Liver (tissue), 3 donors: ENCODE measurements around the gene ZNF326.

Experiments
- EGR1 ChIP-seq, 2 donors: IDR thresholded peaks; 2 replicates each; pipeline ENCODE4 v1.6.1; 2016 to 2018; ENCODE audit warnings: antibody characterized with exemption in 2 of 2, low read depth in 2 of 2
- JUND ChIP-seq, 2 donors: IDR thresholded peaks; 2 replicates each; pipeline ENCODE4 v1.6.1; 2016; ENCODE audit warnings: antibody characterized with exemption in 2 of 2
- RAD21 ChIP-seq, 2 donors: IDR thresholded peaks; 2 replicates each; pipeline ENCODE4 v1.6.1; 2016; ENCODE audit warnings: antibody characterized with exemption in 2 of 2, mild to moderate bottlenecking in 2 of 2
- RXRA ChIP-seq, 2 donors: IDR thresholded peaks; 2 replicates each; pipeline ENCODE4 v1.6.1; 2017 to 2018; ENCODE audit warnings: antibody characterized with exemption in 2 of 2, mild to moderate bottlenecking in 1 of 2
- SP1 ChIP-seq: IDR thresholded peaks from 2 replicates; pipeline ENCODE4 v1.6.1; 2018; ENCODE audit warnings: antibody characterized with exemption, mild to moderate bottlenecking
- YY1 ChIP-seq: IDR thresholded peaks from 2 replicates; pipeline ENCODE4 v1.6.1; 2016; ENCODE audit warnings: antibody characterized with exemption, mild to moderate bottlenecking
- TF ChIP-seq, protein P1 (sequence below): fragments of 150-350 bp; IDR thresholded peaks from 2 replicates; pipeline ENCODE4 v1.5.1; 2017; ENCODE audit warnings: improper control_type of control experiment, low read depth, low read length; ENCODE audit not compliant: missing input control
- TF ChIP-seq, protein P2 (sequence below): IDR thresholded peaks from 2 replicates; pipeline ENCODE4 v1.6.1; 2016; ENCODE audit warnings: antibody characterized with exemption, mild to moderate bottlenecking
- TF ChIP-seq, protein P3 (sequence below): IDR thresholded peaks from 2 replicates; pipeline ENCODE4 v1.6.1; 2016; ENCODE audit warnings: antibody characterized with exemption
- TF ChIP-seq, protein P4 (sequence below): IDR thresholded peaks from 2 replicates; pipeline ENCODE4 v1.6.1; 2016; ENCODE audit warnings: antibody characterized with exemption
- donor health status: healthy.
- donor health status: healthy.

DNA sequence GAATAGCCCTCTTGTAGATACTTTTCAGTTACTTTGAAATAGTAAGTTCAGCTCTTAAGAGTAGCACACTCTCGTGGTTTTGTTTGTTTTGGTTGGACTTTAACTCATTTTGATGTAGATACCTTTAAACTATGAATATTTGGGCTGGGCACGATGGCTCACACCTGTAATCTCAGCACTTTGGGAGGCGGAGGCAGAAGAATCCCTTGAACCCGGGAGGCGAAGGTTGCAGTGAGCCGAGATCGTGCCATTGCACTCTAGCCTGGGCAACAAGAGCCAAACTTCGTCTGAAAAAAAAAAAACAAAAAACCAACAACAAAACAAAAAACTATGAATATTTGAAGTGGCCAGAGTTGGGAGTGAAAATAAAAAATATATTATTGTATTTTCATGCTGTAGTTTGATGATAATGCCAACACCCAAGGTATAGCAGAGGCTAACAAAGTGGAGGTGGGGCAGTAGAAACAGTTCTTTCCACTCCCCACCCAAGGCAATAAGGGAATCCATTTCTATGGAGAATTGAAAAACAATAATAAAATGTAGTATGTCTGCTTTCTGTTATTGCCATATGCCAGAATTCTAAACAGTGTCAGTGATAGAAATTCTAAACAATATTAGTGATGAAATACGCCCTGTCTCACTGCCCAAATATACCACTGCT lies 1.7 kb downstream of the ZNF326 start:
- TF ChIP-seq, protein P1, sequence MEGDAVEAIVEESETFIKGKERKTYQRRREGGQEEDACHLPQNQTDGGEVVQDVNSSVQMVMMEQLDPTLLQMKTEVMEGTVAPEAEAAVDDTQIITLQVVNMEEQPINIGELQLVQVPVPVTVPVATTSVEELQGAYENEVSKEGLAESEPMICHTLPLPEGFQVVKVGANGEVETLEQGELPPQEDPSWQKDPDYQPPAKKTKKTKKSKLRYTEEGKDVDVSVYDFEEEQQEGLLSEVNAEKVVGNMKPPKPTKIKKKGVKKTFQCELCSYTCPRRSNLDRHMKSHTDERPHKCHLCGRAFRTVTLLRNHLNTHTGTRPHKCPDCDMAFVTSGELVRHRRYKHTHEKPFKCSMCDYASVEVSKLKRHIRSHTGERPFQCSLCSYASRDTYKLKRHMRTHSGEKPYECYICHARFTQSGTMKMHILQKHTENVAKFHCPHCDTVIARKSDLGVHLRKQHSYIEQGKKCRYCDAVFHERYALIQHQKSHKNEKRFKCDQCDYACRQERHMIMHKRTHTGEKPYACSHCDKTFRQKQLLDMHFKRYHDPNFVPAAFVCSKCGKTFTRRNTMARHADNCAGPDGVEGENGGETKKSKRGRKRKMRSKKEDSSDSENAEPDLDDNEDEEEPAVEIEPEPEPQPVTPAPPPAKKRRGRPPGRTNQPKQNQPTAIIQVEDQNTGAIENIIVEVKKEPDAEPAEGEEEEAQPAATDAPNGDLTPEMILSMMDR = no peak
- TF ChIP-seq RAD21 (IDR thresholded peaks at IDR 0.05) (no peak), YY1 (no peak), JUND (IDR thresholded peaks at IDR 0.05) (no peak), EGR1 (IDR thresholded peaks at IDR 0.05; ENCODE audit: low read depth in 2 of 2) (no peak), SP1 (no peak), RXRA (IDR thresholded peaks at IDR 0.05) (peak in 1 of 2 donors; percentile 17)
- TF ChIP-seq, protein P2, sequence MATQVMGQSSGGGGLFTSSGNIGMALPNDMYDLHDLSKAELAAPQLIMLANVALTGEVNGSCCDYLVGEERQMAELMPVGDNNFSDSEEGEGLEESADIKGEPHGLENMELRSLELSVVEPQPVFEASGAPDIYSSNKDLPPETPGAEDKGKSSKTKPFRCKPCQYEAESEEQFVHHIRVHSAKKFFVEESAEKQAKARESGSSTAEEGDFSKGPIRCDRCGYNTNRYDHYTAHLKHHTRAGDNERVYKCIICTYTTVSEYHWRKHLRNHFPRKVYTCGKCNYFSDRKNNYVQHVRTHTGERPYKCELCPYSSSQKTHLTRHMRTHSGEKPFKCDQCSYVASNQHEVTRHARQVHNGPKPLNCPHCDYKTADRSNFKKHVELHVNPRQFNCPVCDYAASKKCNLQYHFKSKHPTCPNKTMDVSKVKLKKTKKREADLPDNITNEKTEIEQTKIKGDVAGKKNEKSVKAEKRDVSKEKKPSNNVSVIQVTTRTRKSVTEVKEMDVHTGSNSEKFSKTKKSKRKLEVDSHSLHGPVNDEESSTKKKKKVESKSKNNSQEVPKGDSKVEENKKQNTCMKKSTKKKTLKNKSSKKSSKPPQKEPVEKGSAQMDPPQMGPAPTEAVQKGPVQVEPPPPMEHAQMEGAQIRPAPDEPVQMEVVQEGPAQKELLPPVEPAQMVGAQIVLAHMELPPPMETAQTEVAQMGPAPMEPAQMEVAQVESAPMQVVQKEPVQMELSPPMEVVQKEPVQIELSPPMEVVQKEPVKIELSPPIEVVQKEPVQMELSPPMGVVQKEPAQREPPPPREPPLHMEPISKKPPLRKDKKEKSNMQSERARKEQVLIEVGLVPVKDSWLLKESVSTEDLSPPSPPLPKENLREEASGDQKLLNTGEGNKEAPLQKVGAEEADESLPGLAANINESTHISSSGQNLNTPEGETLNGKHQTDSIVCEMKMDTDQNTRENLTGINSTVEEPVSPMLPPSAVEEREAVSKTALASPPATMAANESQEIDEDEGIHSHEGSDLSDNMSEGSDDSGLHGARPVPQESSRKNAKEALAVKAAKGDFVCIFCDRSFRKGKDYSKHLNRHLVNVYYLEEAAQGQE = no peak
- TF ChIP-seq, protein P3, sequence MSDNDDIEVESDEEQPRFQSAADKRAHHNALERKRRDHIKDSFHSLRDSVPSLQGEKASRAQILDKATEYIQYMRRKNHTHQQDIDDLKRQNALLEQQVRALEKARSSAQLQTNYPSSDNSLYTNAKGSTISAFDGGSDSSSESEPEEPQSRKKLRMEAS = no peak
- TF ChIP-seq, protein P4, sequence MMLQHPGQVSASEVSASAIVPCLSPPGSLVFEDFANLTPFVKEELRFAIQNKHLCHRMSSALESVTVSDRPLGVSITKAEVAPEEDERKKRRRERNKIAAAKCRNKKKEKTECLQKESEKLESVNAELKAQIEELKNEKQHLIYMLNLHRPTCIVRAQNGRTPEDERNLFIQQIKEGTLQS = no peak
